Body of pancreas (tissue), 4 donors: ENCODE data around the gene ELL.

Experiments
- POLR2A ChIP-seq, 3 donors: fragments of 450-650 bp; IDR thresholded peaks; one replicate each; pipeline ENCODE4 v1.6.1; 2016; ENCODE audit warnings: antibody characterized with exemption in 3 of 3, mild to moderate bottlenecking in 2 of 3
- TF ChIP-seq, protein P1 (sequence below), 7 experiments: fragments of 450-650 bp in 4 of 7; fragments of 200-600 bp in 3 of 7; sonication (generic) in 3 of 7; IDR thresholded peaks; one replicate each; pipeline ENCODE4 v1.5.1; 2016 to 2019; ENCODE audit warnings: antibody characterized with exemption in 7 of 7

DNA sequence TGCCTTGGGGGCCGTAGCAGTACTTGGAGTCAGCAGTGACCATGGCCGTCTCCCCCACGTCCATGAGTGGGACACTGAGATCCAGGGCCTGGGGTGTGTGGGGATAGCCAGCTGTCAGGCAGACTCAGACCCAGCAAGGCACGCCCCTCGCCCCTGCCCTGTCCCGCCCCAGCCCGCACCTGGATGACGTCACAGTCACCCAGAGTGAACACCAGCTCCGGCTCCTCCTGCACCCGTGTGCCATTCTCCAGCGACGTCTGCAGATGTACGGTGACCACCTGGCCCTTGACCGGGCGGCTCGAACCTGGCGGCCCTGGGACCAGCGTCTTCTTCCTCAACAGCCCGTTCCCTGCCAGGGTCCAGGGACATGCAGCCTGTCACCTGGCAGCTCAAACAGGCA lies 17.5 kb upstream of the ELL start:
- TF ChIP-seq, protein P1, sequence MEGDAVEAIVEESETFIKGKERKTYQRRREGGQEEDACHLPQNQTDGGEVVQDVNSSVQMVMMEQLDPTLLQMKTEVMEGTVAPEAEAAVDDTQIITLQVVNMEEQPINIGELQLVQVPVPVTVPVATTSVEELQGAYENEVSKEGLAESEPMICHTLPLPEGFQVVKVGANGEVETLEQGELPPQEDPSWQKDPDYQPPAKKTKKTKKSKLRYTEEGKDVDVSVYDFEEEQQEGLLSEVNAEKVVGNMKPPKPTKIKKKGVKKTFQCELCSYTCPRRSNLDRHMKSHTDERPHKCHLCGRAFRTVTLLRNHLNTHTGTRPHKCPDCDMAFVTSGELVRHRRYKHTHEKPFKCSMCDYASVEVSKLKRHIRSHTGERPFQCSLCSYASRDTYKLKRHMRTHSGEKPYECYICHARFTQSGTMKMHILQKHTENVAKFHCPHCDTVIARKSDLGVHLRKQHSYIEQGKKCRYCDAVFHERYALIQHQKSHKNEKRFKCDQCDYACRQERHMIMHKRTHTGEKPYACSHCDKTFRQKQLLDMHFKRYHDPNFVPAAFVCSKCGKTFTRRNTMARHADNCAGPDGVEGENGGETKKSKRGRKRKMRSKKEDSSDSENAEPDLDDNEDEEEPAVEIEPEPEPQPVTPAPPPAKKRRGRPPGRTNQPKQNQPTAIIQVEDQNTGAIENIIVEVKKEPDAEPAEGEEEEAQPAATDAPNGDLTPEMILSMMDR (IDR thresholded peaks at IDR 0.05): no peak
- TF ChIP-seq POLR2A (IDR thresholded peaks at IDR 0.05): no peak
